ENCODE measurements around the gene ATP23. TPM values are rescaled to one million over a fixed set of nuclear protein-coding genes. Genes with fewer than 3 reads are reported as not detected.

ATP23 gene
- total RNA-seq, 2 experiments from 2014 or later, result 9.7 to 10.9 TPM

- POLR2A ChIA-PET, result no interaction called here
These were observed 3.1 kb downstream of the ATP23 start for GRCh38 chr12:57944313-57945023.

DNA sequence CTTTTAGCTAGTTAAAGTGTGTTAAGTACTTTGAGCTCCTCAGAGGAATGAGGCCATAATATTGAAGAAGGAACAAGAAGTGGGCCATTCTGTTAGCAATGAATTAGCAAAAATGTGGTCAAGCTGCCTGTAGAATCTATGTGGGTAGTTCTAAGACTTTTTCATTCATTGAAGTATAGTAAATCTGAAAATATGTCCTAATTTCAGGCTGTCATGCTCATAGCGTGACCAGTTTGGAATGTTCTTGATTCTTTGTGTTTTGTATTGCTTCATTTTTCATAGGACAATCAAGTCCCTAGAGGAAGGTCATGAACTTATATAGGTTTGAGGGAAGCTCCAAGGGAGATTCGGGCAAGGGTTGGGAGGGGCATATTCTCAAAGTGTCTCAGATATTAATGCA, 11.4 kb downstream of the ATP23 start:
- ChIA-PET POLR2A (no interaction called here), CTCF (no interaction called here)

More at GRCh38 chr12:57944313-57945023, 3.1 kb downstream of the ATP23 start:
- CTCF ChIA-PET, result no interaction called here

DNA sequence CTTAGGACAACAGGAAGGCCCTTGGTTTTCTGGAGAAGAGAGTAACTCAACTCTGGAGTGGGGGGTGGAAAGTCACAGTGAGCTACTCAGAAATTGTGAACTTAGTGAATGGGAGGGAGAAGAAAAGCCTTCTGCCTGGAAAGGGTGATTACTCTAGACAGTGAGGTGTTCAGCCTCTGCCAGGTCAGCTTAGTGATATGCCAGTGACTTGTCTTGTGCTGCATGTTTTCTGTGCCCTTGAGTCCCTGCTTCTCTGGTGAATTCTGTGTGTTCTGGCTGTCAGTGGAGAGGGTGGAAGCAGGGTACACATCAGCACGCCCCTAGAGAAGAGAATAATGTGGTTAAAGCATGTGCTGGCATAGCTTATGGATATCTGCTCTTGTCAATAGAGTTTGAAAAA, 13.4 kb downstream of the ATP23 start:
- ChIA-PET POLR2A (no interaction called here), CTCF (no interaction called here)

GRCh38 chr12:57958061-57958657, 16.8 kb downstream of the ATP23 start:
- ChIA-PET CTCF (no interaction called here), POLR2A (no interaction called here)

- CTCF ChIA-PET, result no interaction called here
- POLR2A ChIA-PET, result no interaction called here
These were observed 23.1 kb downstream of the ATP23 start for GRCh38 chr12:57964421-57964820.

- POLR2A ChIA-PET, result no interaction called here
These were observed 24.4 kb downstream of the ATP23 start for GRCh38 chr12:57965766-57966165.

GRCh38 chr12:57966536-57966935, 25.2 kb downstream of the ATP23 start:
- ChIA-PET POLR2A (no interaction called here), CTCF (no interaction called here)

More at GRCh38 chr12:57965766-57966165, 24.4 kb downstream of the ATP23 start:
- CTCF ChIA-PET, result no interaction called here

DNA sequence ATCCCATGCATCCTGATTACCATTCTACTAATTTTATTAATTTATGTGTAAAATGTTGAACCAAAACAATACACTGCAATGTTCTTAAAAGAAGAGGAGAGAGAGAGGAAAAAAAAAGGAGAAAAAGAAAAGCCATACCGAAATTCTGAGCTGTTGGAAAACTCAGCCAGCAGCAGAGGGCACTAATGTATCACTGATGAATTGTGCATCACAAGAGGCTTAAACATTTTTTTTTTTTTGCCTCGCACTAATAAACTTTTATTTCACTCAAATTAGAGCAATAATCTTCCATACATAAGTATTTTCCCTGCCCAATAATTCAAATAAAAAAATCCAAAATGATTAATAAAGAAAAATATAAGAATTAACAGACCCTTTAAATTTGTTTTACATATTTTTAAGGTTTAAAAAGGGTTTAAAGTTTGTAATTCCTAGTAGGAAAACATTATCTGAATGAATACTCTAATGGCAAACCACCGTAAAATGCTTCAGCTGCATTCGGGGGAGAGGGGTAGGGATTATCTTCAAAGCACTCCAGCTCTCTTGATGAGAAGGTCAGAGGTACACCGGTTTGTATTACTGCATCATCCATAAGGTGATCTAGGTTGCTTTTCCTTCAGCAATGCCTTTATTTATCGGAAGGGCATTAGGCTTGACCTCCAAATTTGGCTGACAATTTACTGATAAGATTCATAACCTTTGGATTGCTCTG, 41.9 kb downstream of the ATP23 start:
- CTCF ChIA-PET, result no interaction called here
- POLR2A ChIA-PET, result no interaction called here

DNA sequence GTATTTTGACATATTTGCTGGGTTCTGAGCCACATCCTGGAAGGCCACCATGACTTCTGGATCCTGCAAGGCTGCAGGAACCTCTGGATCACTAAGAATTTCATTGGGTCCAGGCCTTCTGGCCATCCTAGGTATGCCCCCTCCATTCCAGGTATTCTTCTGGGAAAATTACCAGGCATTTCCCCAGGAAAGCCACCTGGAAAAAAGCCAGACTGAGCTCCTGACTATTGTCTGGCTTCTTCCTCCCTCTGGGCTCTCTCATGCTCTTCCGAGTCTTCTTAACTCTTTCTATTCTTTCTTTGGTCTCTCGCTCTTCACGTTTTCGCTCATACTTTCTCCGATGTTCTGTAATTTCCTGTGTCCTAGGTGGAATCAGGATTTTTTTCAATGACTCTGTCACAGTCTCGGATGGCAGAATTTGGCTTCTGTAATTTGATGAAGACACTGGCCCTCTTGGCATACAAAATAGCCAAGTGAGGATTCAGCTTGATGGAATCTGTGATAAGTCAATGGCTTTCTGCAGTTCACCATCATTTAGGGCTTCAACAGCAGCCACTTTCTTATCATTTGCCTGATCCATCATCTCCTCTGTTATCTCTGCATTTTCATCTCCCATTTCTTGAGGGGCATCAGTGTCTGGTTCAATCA, 42.6 kb downstream of the ATP23 start:
- ChIA-PET CTCF (no interaction called here), POLR2A (no interaction called here)

- POLR2A ChIA-PET, result no interaction called here
- CTCF ChIA-PET, result no interaction called here
These were observed 43.3 kb downstream of the ATP23 start for GRCh38 chr12:57984629-57985151.

DNA sequence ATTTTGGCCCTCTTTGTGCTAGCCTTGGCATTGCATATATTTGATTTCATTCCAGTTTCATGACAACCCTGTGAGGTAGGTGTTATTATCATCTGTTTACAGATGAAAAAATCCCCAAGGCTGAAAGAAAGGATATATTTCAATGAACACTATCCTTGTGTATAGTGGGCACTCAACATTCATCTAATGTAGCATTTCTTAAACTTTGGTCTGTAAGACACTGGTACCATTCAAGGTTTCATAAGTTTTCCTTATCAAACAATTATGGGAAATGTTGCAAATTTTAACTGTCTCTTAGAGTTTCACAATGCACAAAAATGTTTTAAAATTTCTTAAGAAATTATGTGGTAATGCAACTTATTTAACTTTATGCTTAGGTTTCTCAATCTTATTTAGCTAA, 44.3 kb downstream of the ATP23 start:
- ChIA-PET POLR2A (no interaction called here), CTCF (no interaction called here)

- POLR2A ChIA-PET, result no interaction called here
- CTCF ChIA-PET, result no interaction called here
These were observed 48.5 kb downstream of the ATP23 start for GRCh38 chr12:57989838-57990237.

- ChIA-PET CTCF (no interaction called here), POLR2A (no interaction called here)
These were observed 49.0 kb downstream of the ATP23 start for GRCh38 chr12:57990241-57990883.

GRCh38 chr12:57992001-57992400, 50.6 kb downstream of the ATP23 start:
- ChIA-PET POLR2A (no interaction called here), CTCF (no interaction called here)

GRCh38 chr12:57993030-57993429, 51.7 kb downstream of the ATP23 start:
- POLR2A ChIA-PET, result no interaction called here
- CTCF ChIA-PET, result no interaction called here

DNA sequence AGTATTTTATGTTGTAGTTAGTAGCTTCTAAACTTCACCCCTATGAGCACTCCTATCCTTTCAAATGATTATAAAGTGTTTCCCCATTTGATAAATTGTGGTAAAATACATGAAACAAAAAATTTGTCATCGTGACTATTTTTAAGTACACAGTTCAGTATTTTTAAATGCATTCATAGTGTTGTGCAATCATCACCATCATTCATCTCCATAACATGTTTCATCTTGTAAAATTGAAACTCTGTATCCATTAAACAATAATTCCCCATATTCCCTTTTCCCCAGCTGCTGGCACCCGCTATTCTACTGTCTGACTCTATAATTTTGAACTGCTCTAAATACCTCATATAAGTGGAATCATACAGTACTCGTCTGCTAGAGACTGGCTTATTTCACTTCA, 52.5 kb downstream of the ATP23 start:
- ChIA-PET POLR2A (no interaction called here), CTCF (no interaction called here)

- CTCF ChIA-PET, result no interaction called here
These were observed 55.2 kb downstream of the ATP23 start for GRCh38 chr12:57996520-57996919.

GRCh38 chr12:57998251-57998650, 56.9 kb downstream of the ATP23 start:
- CTCF ChIA-PET, result no interaction called here

More at GRCh38 chr12:57996520-57996919, 55.2 kb downstream of the ATP23 start:
- POLR2A ChIA-PET, result no interaction called here

GRCh38 chr12:58000499-58000898, 59.1 kb downstream of the ATP23 start:
- ChIA-PET CTCF (no interaction called here), POLR2A (no interaction called here)

More at GRCh38 chr12:57998251-57998650, 56.9 kb downstream of the ATP23 start:
- POLR2A ChIA-PET, result no interaction called here

GRCh38 chr12:58007875-58008274, 66.5 kb downstream of the ATP23 start:
- POLR2A ChIA-PET, result no interaction called here

More at GRCh38 chr12:58007875-58008274, 66.5 kb downstream of the ATP23 start:
- CTCF ChIA-PET, result no interaction called here

Data from activated CD8-positive, alpha-beta memory T cell treated with anti-CD3 and anti-CD28 coated beads for 36 hours (primary cell).